GM18498 (cell line): Measurements from ENCODE around the gene NAAA.
"Not testable (repeated sequence)": the region's sequence is repeated elsewhere in the genome, so short reads cannot be mapped to it uniquely, and the experiment has no call there.

Experiments used
- ATAC-seq: cut with Tn5 transposase; IDR thresholded peaks from one replicate; pipeline ENCODE4 v1.9.1; 2021; ENCODE audit warnings: mild to moderate bottlenecking, moderate library complexity; ENCODE audit not compliant: unreplicated experiment

NAAA gene

GRCh38 chr4:75940692-75941253 lies at the start of gene NAAA:
Gene NAAA, minus strand, starts transcription at chr4:75941013. Its CDS starts 64 bp downstream, at chr4:75940949.
- peak; percentile 85 for ATAC-seq

GRCh38 chr4:75989846-75990528 lies 49.2 kb upstream of the NAAA start:
- ATAC-seq = no peak

DNA sequence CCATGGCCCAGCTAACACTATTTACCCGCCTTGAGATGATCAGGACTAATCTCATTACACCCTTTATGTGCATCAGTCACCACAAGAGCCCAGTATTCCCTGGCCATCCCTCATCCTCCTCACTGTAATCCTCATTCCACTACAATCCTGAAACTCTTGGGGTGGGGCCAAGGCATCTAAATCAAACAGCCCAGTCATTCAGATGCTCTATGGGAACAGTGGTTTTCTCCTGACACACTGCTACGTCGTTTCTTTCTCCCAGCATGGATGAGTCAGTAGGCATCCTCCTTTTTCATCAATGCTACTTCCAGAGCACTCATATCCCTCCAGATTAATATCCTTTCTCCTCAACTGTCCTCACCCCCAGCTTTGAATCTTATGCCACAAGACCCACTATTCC lies 44.3 kb upstream of the NAAA start:
- no peak for ATAC-seq

GRCh38 chr4:75980576-75980975 lies 39.8 kb upstream of the NAAA start:
- no peak for ATAC-seq

GRCh38 chr4:75976177-75976576 lies 35.4 kb upstream of the NAAA start:
- no peak for ATAC-seq

- ATAC-seq = no peak
Measured at GRCh38 chr4:75973766-75974165, 33.0 kb upstream of the NAAA start.

DNA sequence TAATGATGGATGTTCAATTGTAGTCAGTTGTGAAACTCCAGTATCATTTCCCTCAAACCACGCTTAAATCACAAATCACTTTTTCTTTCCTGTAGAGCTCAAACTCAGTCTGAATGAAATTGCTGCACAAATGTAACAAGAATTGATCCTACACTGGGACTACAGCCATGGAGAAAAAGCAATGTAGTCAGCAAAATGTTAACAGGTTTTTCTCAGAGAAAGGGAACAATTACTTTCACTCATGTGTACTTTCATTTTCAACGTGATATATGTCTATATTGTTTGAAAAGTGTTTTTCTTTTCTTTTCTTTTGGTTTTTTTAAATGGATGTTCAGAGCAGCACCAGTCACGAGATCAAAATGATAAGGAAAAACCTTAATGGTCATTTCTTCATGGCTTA lies 27.3 kb upstream of the NAAA start:
- ATAC-seq = no peak

DNA sequence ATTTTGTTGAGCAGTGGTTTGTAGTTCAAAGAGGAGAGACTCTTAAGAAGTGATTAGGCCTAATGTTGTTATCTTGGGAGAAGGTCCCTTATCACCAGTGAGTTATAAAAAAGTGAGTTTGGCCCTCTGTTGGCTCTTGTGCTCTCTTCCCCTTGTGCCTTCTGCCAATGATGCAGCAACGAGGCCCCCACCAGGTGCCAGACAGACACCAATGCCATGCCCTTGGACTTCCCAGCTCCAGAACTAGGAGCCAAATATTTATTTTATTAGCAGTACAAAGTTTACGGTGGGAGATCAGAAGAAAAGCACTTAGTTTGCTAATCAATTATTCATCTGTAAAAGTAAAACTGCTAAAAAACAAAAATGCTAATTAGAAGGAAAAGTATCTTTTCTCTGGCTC lies 22.7 kb upstream of the NAAA start:
- no peak for ATAC-seq

DNA sequence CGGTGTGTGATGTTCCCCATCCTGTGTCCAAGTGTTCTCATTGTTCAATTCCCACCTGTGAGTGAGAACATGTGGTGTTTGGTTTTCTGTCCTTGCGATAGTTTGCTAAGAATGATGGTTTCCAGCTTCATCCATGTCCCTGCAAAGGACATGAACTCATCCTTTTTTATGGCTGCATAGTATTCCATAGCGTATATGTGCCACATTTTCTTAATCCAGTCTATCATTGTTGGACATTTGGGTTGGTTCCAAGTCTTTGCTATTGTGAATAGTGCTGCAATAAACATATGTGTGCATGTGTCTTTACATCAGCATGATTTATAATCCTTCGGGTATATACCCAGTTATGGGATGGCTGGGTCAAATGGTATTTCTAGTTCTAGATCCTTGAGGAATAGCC lies 21.3 kb upstream of the NAAA start:
- not testable (repeated sequence) for ATAC-seq

- not testable (repeated sequence) for ATAC-seq
Measured at GRCh38 chr4:75958546-75958945, 17.7 kb upstream of the NAAA start.

DNA sequence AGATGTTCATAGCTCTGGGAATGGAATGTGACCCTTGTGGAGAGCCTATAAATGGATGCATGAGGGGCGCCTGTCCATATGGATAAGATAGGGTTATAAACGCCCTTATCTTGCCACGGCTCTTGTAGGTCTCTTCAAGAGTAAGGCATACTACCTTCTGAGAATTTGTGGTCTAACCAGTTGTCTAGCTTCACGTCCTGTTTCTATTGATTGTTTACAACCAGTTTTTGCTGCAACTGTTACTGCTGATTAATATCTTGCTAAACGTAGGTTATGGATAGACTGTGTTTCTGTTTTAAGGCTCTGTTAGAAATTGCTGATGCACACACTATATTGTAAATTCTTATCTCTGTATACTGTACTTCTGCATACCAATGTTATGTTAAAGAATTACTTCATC lies 14.0 kb upstream of the NAAA start:
- ATAC-seq = not testable (repeated sequence)

- ATAC-seq = no peak
Measured at GRCh38 chr4:75953509-75953908, 12.7 kb upstream of the NAAA start.

DNA sequence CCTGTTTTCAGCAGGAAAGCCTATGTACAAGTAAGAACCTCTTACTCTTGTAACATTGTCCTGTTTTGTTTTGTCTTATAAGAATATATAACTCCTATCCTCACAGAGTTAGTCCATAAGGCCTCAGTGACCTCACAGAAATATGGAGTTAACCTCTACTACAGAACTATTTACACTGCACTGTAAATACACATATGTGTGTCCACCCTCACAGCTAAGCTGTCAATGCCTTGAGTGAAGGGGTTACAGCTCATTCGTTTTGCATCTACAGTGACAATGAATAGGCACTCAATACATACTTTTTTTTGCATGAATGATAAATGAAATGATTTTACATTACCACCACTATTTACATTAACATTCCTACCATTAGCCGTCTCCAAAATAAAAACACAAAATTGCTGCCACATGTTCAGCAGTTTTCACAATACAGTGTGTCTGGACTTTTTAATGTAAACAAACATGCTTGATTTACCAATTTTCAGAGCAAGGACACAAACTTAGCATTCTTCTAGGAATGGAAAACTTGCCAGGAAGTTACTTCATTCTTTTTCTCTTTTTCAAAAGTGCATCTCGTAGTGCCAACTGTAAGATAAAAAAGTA lies 9.5 kb upstream of the NAAA start:
- ATAC-seq = no peak

- peak; percentile 73 for ATAC-seq
Measured at GRCh38 chr4:75948822-75949444, 8.1 kb upstream of the NAAA start.

DNA sequence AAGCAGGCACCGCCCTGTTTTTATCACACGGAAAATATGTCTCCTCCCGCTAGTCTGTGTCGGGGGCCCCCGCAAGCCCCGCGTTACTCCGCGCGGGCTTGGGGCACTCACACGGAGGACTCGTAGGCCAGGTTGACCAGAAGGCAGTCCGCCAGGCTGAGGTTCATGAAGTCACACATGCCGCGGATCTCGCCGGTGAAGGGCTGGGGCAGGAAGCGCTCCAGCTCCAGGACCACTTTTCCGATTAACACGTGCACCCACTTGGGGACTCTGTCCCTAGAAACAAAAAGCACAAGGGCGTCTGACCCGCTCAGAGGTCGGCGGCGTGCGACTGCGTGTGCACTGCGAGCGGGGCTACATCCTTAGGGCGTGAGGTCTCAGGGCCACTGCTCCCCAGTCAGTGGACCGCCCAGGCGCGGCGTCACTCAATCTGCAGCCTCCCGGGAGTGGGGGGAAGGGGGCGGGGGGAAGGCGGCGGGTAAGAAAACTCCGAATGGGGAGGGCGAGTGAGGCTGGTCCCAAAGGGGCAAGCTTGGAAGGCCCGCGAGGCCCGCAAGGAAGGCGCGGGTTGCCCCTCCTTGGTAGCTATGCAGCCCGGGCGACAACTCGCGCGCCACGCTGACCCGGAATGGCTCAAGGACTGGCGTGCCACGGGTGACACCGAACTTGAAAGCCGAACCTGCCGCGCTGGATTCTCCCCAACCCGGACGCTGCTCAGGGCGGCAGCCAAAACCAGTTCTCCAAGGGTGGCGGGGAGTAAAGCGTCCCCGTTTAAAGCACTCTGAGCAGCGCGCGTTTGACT lies 722 bp downstream of the NAAA start:
- ATAC-seq = peak; percentile 60

GRCh38 chr4:75935628-75936027 lies 5.2 kb downstream of the NAAA start:
- no peak for ATAC-seq

- ATAC-seq = no peak
Measured at GRCh38 chr4:75930152-75930551, 10.7 kb downstream of the NAAA start.

DNA sequence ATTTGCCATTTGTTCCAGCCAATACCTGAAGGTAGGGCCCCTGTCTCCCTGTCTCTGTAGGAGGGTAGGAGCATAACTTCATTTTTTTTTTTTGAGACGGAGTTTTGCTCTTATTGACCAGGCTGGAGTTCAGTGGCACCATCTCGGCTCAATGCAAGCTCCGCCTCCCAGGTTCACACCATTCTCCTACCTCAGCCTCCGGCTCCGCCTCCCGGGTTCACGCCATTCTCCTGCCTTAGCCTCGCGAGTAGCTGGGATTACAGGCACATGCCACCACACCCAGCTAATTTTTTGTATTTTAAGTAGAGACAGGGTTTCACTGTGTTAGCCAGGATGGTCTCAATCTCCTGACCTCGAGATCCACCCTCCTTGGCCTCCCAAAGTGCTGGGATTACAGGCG lies 15.9 kb downstream of the NAAA start:
- not testable (repeated sequence) for ATAC-seq

DNA sequence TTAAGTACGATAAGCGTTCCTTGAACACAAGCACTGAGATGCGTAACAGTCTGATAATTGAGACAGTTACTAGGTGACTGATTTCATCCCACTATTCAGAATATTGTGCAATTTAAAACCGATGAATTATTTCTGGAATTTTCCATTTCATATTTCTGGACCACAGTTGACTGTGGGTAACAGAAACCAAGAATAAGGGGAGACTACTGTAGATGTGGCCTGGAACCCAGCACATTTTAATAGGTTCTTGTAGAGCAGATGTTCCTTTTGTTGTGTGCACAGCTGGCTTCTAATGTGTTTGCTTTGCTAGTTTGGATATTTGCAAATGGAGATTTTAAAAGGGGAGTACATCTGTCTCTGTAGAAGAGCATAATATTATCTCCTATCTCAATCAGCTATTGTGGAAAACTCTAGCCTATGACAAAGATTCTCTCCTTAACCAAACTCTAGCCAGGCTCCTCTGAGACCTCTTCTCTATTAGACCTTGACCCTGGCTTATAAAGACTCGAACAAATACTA lies 16.4 kb downstream of the NAAA start:
- ATAC-seq = no peak

- ATAC-seq = no peak
Measured at GRCh38 chr4:75922588-75922987, 18.2 kb downstream of the NAAA start.

GRCh38 chr4:75921910-75922309 lies 18.9 kb downstream of the NAAA start:
- no peak for ATAC-seq
